Endothelial cell of umbilical vein (primary cell): ENCODE data around the gene MT1HL1. TPM values are rescaled to one million over a fixed set of nuclear protein-coding genes. Genes with fewer than 3 reads are reported as not detected.

Source experiments
- BruUV-seq: library from RNA; stranded (reverse); fragments of 400-500 nt; replicated peaks from 2 replicates; lab custom pipeline; 2021; lab: Mats Ljungman, UMichigan
- CTCF ChIA-PET: fragments of 300-600, 350-600 bp; sonication (Branson Sonifier 250); formaldehyde crosslinking; loops from one replicate; lab custom pipeline; 2021; ENCODE audit warnings: antibody characterized with exemption, inconsistent platforms; lab: Charles Lee
- POLR2A ChIA-PET: fragments of 300-600, 350-600 bp; sonication (Branson Sonifier 250); formaldehyde crosslinking; loops from one replicate; lab custom pipeline; 2021; ENCODE audit warnings: antibody characterized with exemption, inconsistent platforms; lab: Charles Lee
- DNase-seq: peaks from one replicate; pipeline ENCODE4 v3.0.0-alpha.2; 2011; ENCODE audit warnings: low read depth, low spot score
- FAIRE-seq: peaks from 2 replicates; lab custom pipeline; 2011; peaks lifted over from hg19 to GRCh38; lab: Jason Lieb, UNC
- H2AFZ ChIP-seq: 2 replicates; pipeline ENCODE4 v1.6.0; 2012; ENCODE audit warnings: low read depth, low read length, control low read depth, inconsistent platforms
- H3K27ac ChIP-seq: 2 replicates; pipeline ENCODE4 v1.5.1; 2011; ENCODE audit warnings: low read depth, mild to moderate bottlenecking, control low read depth, low read length, moderate library complexity; ENCODE audit not compliant: insufficient read depth
- H3K27me3 ChIP-seq, 2 experiments: 2 replicates each; pipeline versions ENCODE4 v1.6.0 to v1.6.1; 2011; ENCODE audit warnings: low read length in 2 of 2, mixed read lengths in 1 of 2; ENCODE audit not compliant: control insufficient read depth in 2 of 2, insufficient read depth in 2 of 2
- H3K36me3 ChIP-seq, 2 experiments: 2 replicates in 1 of 2; 3 replicates in 1 of 2; pipeline ENCODE4 v1.5.1; 2011; ENCODE audit warnings: low read length in 2 of 2, mild to moderate bottlenecking in 1 of 2, moderate library complexity in 1 of 2; ENCODE audit not compliant: control insufficient read depth in 2 of 2, insufficient read depth in 2 of 2; ENCODE audit errors: extremely low read depth in 1 of 2
- H3K4me1 ChIP-seq: 3 replicates; pipeline ENCODE4 v1.5.1; 2011; ENCODE audit warnings: mild to moderate bottlenecking, low read length; ENCODE audit not compliant: control insufficient read depth, insufficient read depth; ENCODE audit errors: extremely low read depth
- H3K4me2 ChIP-seq: 2 replicates; pipeline ENCODE4 v1.6.1; 2011; ENCODE audit warnings: low read length, control low read depth, mixed read lengths; ENCODE audit not compliant: insufficient read depth
- H3K4me3 ChIP-seq, 3 experiments: fragments of 200-600 bp in 1 of 3; sonication (generic), shearing (Covaris generic) in 1 of 3; replicated peaks in 1 of 3; 2 replicates each; pipeline ENCODE4 v1.5.1; 2011 to 2016; ENCODE audit warnings: control low read depth in 3 of 3, low read length in 3 of 3, mild to moderate bottlenecking in 2 of 3, inconsistent platforms in 1 of 3, low read depth in 1 of 3, moderate library complexity in 1 of 3; ENCODE audit not compliant: insufficient read depth in 1 of 3
- H3K79me2 ChIP-seq: 2 replicates; pipeline ENCODE4 v1.6.0; 2012; ENCODE audit warnings: low read length, inconsistent platforms; ENCODE audit not compliant: control insufficient read depth, insufficient read depth
- H3K9ac ChIP-seq: replicated peaks from 2 replicates; pipeline ENCODE3; 2011; ENCODE audit warnings: low read length, control low read depth; ENCODE audit not compliant: insufficient read depth; ENCODE audit errors: extremely low read depth
- H3K9me1 ChIP-seq: replicated peaks from 3 replicates; pipeline ENCODE4 v1.6.0; 2011; ENCODE audit warnings: mild to moderate bottlenecking, low read length; ENCODE audit not compliant: control insufficient read depth, insufficient read depth; ENCODE audit errors: extremely low read depth
- H3K9me3 ChIP-seq: replicated peaks from 2 replicates; pipeline ENCODE4 v1.5.1; 2012; ENCODE audit warnings: low read length, inconsistent platforms; ENCODE audit not compliant: control insufficient read depth, insufficient read depth
- H4K20me1 ChIP-seq: replicated peaks from 2 replicates; pipeline ENCODE3; 2011; ENCODE audit warnings: mild to moderate bottlenecking, low read length; ENCODE audit not compliant: control insufficient read depth, insufficient read depth; ENCODE audit errors: extremely low read depth
- CTCF ChIP-seq, 2 donors: IDR thresholded peaks; 1 replicate in 1 of 2; 2 replicates in 1 of 2; pipeline ENCODE4 v1.5.1; 2011; ENCODE audit warnings: low read length in 2 of 2, mild to moderate bottlenecking in 2 of 2, moderate library complexity in 2 of 2, control low read depth in 1 of 2, inconsistent platforms in 1 of 2, low read depth in 1 of 2; ENCODE audit not compliant: insufficient read depth in 1 of 2; ENCODE audit errors: extremely low read depth in 1 of 2
- EZH2 ChIP-seq: IDR thresholded peaks from 2 replicates; pipeline ENCODE4 v1.6.1; 2012; ENCODE audit warnings: borderline replicate concordance, low read depth, mild to moderate bottlenecking, moderate library complexity, low read length, inconsistent platforms; ENCODE audit not compliant: severe bottlenecking
- FOS ChIP-seq: IDR thresholded peaks from 2 replicates; pipeline ENCODE4 v1.6.1; 2011; ENCODE audit warnings: mild to moderate bottlenecking, low read length, moderate library complexity, borderline replicate concordance; ENCODE audit not compliant: insufficient read depth
- GATA2 ChIP-seq: IDR thresholded peaks from 2 replicates; pipeline ENCODE4 v1.7.0; 2011; ENCODE audit warnings: low read depth, mild to moderate bottlenecking, moderate library complexity, mixed read lengths, low read length; ENCODE audit not compliant: insufficient read length, insufficient read depth
- JUN ChIP-seq: IDR thresholded peaks from 2 replicates; pipeline ENCODE4 v1.6.1; 2011; ENCODE audit warnings: borderline replicate concordance, low read depth; ENCODE audit not compliant: insufficient read length, insufficient read depth
- MAX ChIP-seq: IDR thresholded peaks from 2 replicates; pipeline ENCODE4 v1.6.1; 2011; ENCODE audit not compliant: insufficient read depth, insufficient read length
- MYC ChIP-seq: IDR thresholded peaks from one replicate; pipeline ENCODE4 v1.6.1; 2011; ENCODE audit warnings: mild to moderate bottlenecking, low read depth, low read length
- POLR2A ChIP-seq: IDR thresholded peaks from 2 replicates; pipeline ENCODE4 v1.6.1; 2012; ENCODE audit warnings: low read depth, mild to moderate bottlenecking, control low read depth, low read length
- POLR2AphosphoS5 ChIP-seq: IDR thresholded peaks from 2 replicates; pipeline ENCODE4 v1.6.1; 2012; ENCODE audit warnings: low read depth, mild to moderate bottlenecking, control low read depth, low read length, moderate library complexity; ENCODE audit not compliant: insufficient read depth
- dilution Hi-C: fragments of 300-500 bp; cut with MboI; formaldehyde crosslinking; loops from one replicate; pipeline ENCODE4 v1.15.0; 2019; ENCODE audit warnings: low sequenced_read_pairs; ENCODE audit not compliant: extremely low pct_ligation_motif_present
- intact Hi-C: fragments of 100-400 bp; cut with micrococcal nuclease; formaldehyde crosslinking; loops from one replicate; pipeline ENCODE4 v1.10.0; 2022
- polyA plus RNA-seq, 4 experiments: library from polyadenylated mRNA; depleted of rRNA in 3 of 4; stranded (reverse) in 3 of 4; unstranded in 1 of 4; fragments of >200 nt; gene quantifications; 2 replicates each; pipeline versions ENCODE4 v1.2.1 to v1.2.3, GENCODE V29; 2011 to 2012; ENCODE audit warnings: missing spikeins in 1 of 4
- total RNA-seq: library from RNA; stranded (reverse); gene quantifications from 2 replicates; pipeline ENCODE4 v1.2.3, GENCODE V29; 2021

Gene MT1HL1
- total and polyA plus RNA-seq, 2 donors (not counting 3 experiments of a cell fraction or from before 2014, with no cell fraction given), result not detected

GRCh38 chr1:236980673-236981072, 23.6 kb downstream of the MT1HL1 start:
- Histone ChIP-seq H3K79me2 (no peaks in the 10 kb centered on the region), H2AFZ (no peak overlapping the region), H4K20me1 (no peaks in the 10 kb centered on the region), H3K36me3 (no peaks in the 10 kb centered on the region), H3K9me1 (no peaks in the 10 kb centered on the region), H3K27ac (no peak overlapping the region), H3K4me1 (no peaks in the 10 kb centered on the region), H3K9me3 (peaks cover 4% of the 10 kb centered on the region), H3K4me2 (no peak overlapping the region), H3K4me3 (no peak overlapping the region), H3K9ac (no peak overlapping the region), H3K27me3 (no peaks in the 10 kb centered on the region)
- ChIA-PET CTCF (no interaction called here), POLR2A (no interaction called here)
- dilution Hi-C loops, result no loop called here
- DNase-seq (no peak), FAIRE-seq (no peak)
- TF ChIP-seq GATA2 (no peak), MAX (no peak), CTCF (IDR thresholded peaks at IDR 0.05; ENCODE audit: extremely low read depth in 1 of 2, insufficient read depth in 1 of 2, low read depth in 1 of 2, low read length in 2 of 2) (no peak), POLR2AphosphoS5 (no peak), EZH2 (no peak), MYC (no peak), FOS (no peak), POLR2A (no peak), JUN (no peak)
- intact Hi-C loops, result no loop called here
- no TSS peak for BruUV-seq
